A549 (cell line): ENCODE measurements around the gene SHC3. TPM values are rescaled to one million over a fixed set of nuclear protein-coding genes. Genes with fewer than 3 reads are reported as not detected.

ENCODE experiments used
- ATAC-seq, 2 experiments: fragments of 200-7000 bp in 1 of 2; fragments of >200 bp in 1 of 2; cut with Nextera tagmentation in 1 of 2; cut with Tn5 transposase in 1 of 2; 3 replicates each; pipeline versions ENCODE4 v1.8.0 to v1.9.1; 2018 to 2020; ENCODE audit warnings: mild to moderate bottlenecking in 1 of 2, moderate library complexity in 1 of 2
- CTCF ChIA-PET: fragments of 300-600 bp; sonication (Branson Sonifier 250); formaldehyde crosslinking; extraction: SDS; loops from one replicate; lab custom pipeline; 2021; ENCODE audit warnings: antibody characterized with exemption, inconsistent platforms; lab: Yijun Ruan, JAX
- POLR2A ChIA-PET: fragments of 350-600 bp; formaldehyde crosslinking; extraction: SDS; loops from one replicate; lab custom pipeline; 2021; ENCODE audit warnings: antibody characterized with exemption, inconsistent platforms; lab: Yijun Ruan, JAX
- DNase-seq, 2 experiments: peaks; one replicate each; pipeline versions ENCODE4 v3.0.0 to v3.0.0-alpha.2; 2011 to 2016; ENCODE audit warnings: low read depth in 1 of 2, low spot score in 1 of 2
- FAIRE-seq: peaks from 2 replicates; lab custom pipeline; 2011; peaks lifted over from hg19 to GRCh38; lab: Jason Lieb, UNC
- H3K27ac ChIP-seq, 2 experiments: fragments of >200 bp; sonication (Bioruptor Twin); formaldehyde crosslinking; 3 replicates each; pipeline ENCODE4 v1.5.1; 2016 to 2017
- H3K4me1 ChIP-seq: fragments of >200 bp; sonication (Bioruptor Twin); formaldehyde crosslinking; 3 replicates; pipeline ENCODE4 v1.6.1; 2016
- H3K4me2 ChIP-seq: fragments of >200 bp; sonication (Bioruptor Twin); formaldehyde crosslinking; 3 replicates; pipeline ENCODE4 v1.6.1; 2016
- H3K4me3 ChIP-seq: fragments of >200 bp; sonication (Bioruptor Twin); formaldehyde crosslinking; 3 replicates; pipeline ENCODE4 v1.5.1; 2016
- H3K9me3 ChIP-seq: fragments of >200 bp; sonication (Bioruptor Twin); formaldehyde crosslinking; 3 replicates; pipeline ENCODE4 v1.6.1; 2016
- ATOH8 ChIP-seq: fragments of 250-450 bp; sonication (Bioruptor Pico); IDR thresholded peaks from 2 replicates; pipeline ENCODE4 v1.5.0; 2020; ENCODE audit warnings: low read depth, mild to moderate bottlenecking, moderate library complexity
- CBX2 ChIP-seq: fragments of 200-600 bp; sonication (generic); IDR thresholded peaks from 2 replicates; pipeline ENCODE4 v1.6.1; 2016; ENCODE audit warnings: low read depth, mild to moderate bottlenecking, borderline replicate concordance
- CEBPB ChIP-seq, 2 experiments: fragments of >200 bp in 1 of 2; sonication (Bioruptor Twin) in 1 of 2; formaldehyde crosslinking in 1 of 2; IDR thresholded peaks; 2 replicates each; pipeline ENCODE4 v1.6.1; 2012 to 2016
- CHD2 ChIP-seq: fragments of 150-350 bp; IDR thresholded peaks from 2 replicates; pipeline ENCODE4 v1.6.1; 2014; ENCODE audit warnings: low read length; ENCODE audit not compliant: partially characterized antibody
- EHF ChIP-seq: fragments of 250-450 bp; sonication (Bioruptor Pico); IDR thresholded peaks from 2 replicates; pipeline ENCODE4 v1.5.0; 2020; ENCODE audit warnings: mild to moderate bottlenecking
- EHMT2 ChIP-seq: fragments of 200-600 bp; sonication (generic); IDR thresholded peaks from 2 replicates; pipeline ENCODE4 v1.6.1; 2016; ENCODE audit warnings: antibody characterized with exemption, low read depth, mild to moderate bottlenecking, moderate library complexity
- ELK1 ChIP-seq: fragments of 150-350 bp; IDR thresholded peaks from 2 replicates; pipeline ENCODE4 v1.6.1; 2014; ENCODE audit warnings: low read depth, mild to moderate bottlenecking, low read length
- FOSB ChIP-seq: fragments of 250-450 bp; sonication (Bioruptor Pico); IDR thresholded peaks from 2 replicates; pipeline ENCODE4 v1.5.0; 2020; ENCODE audit warnings: mild to moderate bottlenecking, moderate library complexity
- FOSL2 ChIP-seq, 2 experiments: fragments of 450-650 bp in 1 of 2; fragments of >200 bp in 1 of 2; sonication (Bioruptor Twin) in 1 of 2; formaldehyde crosslinking; IDR thresholded peaks; 2 replicates each; pipeline versions ENCODE4 v1.5.0 to v1.6.1; 2016 to 2020; ENCODE audit warnings: mild to moderate bottlenecking in 1 of 2, moderate library complexity in 1 of 2
- JUNB ChIP-seq: fragments of >200 bp; sonication (Bioruptor Twin); formaldehyde crosslinking; IDR thresholded peaks from 2 replicates; pipeline ENCODE4 v1.6.1; 2016
- KDM5A ChIP-seq: fragments of 200-600 bp; sonication (generic); IDR thresholded peaks from 2 replicates; pipeline ENCODE4 v1.6.1; 2016; ENCODE audit warnings: antibody characterized with exemption, mild to moderate bottlenecking
- MAX ChIP-seq: IDR thresholded peaks from 2 replicates; pipeline ENCODE4 v1.6.1; 2012
- MYC ChIP-seq: IDR thresholded peaks from 2 replicates; pipeline ENCODE4 v1.6.1; 2012; ENCODE audit warnings: mild to moderate bottlenecking, inconsistent platforms, low read length, improper control_type of control experiment, borderline replicate concordance
- NPAS2 ChIP-seq: fragments of 250-450 bp; sonication (Bioruptor Pico); IDR thresholded peaks from 2 replicates; pipeline ENCODE4 v1.8.0; 2022; ENCODE audit warnings: mild to moderate bottlenecking, moderate library complexity, borderline replicate concordance
- PBX3 ChIP-seq: IDR thresholded peaks from 2 replicates; pipeline ENCODE4 v1.6.1; 2012
- REST ChIP-seq: fragments of 200-600 bp; sonication (generic); IDR thresholded peaks from 2 replicates; pipeline ENCODE4 v1.6.1; 2016; ENCODE audit warnings: antibody characterized with exemption, mild to moderate bottlenecking, moderate library complexity
- RFX5 ChIP-seq: fragments of 450-650 bp; IDR thresholded peaks from 2 replicates; pipeline ENCODE4 v1.7.1; 2014; ENCODE audit warnings: antibody characterized with exemption, mild to moderate bottlenecking, moderate library complexity
- RNF2 ChIP-seq: fragments of 200-600 bp; sonication (generic); IDR thresholded peaks from 2 replicates; pipeline ENCODE4 v1.6.1; 2016; ENCODE audit warnings: low read depth, mild to moderate bottlenecking, antibody characterized with exemption, moderate library complexity, borderline replicate concordance
- SMC3 ChIP-seq: fragments of >200 bp; sonication (Bioruptor Twin); formaldehyde crosslinking; IDR thresholded peaks from 3 replicates; pipeline ENCODE4 v1.6.1; 2018; ENCODE audit warnings: inconsistent platforms
- WGBS: methylation state at CpG from one replicate; pipeline ENCODE4 v1.1.6; 2017; ENCODE audit errors: missing lambda C conversion rate; 5-methylcytosine and 5-hydroxymethylcytosine counted together
- polyA plus RNA-seq, 4 experiments: library from polyadenylated mRNA; depleted of rRNA in 3 of 4; stranded (reverse); fragments of >200 nt; fragmentation: RNase III in 1 of 4; extraction: RNeasy Plus Mini Kit Qiagen cat#74134 plus additional on column Dnase treatment in 1 of 4; gene quantifications; 2 replicates in 3 of 4; 3 replicates in 1 of 4; pipeline ENCODE4 v1.2.3, GENCODE V29; 2011 to 2017

SHC3 gene
- polyA plus RNA-seq, 2 of the 4 experiments (the other 2 are of a cell fraction), result 0.09 to 0.88 TPM

GRCh38 chr9:89006996-89007967 lies 171.3 kb downstream of the SHC3 start:
- H3K4me1 ChIP-seq, result no peaks in the 10 kb centered on the region
- ATAC-seq, result peak in 1 of 2 experiments; percentile 23; a peak in 2 of 6 replicates
- FAIRE-seq, result no peak
- H3K4me2 ChIP-seq, result no peak overlapping the region
- TF ChIP-seq MAX (no peak), EHMT2 (no peak), RFX5 (no peak), ELK1 (no peak), MYC (no peak), REST (no peak), KDM5A (no peak), JUNB (no peak)
- DNase-seq, result no peak
- WGBS, result 75% methylated on average over 9 of the region's 9 CpGs
- H3K4me3 ChIP-seq, result no peak overlapping the region
- no peak overlapping the region for H3K27ac ChIP-seq
- H3K9me3 ChIP-seq, result no peaks in the 10 kb centered on the region
- CTCF ChIA-PET, result interaction anchor here (0.6 to 1.3 kb wide), 4 partner anchors 31 to 600 kb away, joined by 3 read pairs; partner anchors contain the start of gene NXNL2
- POLR2A ChIA-PET, result no interaction called here

GRCh38 chr9:89006267-89006666 lies 172.4 kb downstream of the SHC3 start:
- POLR2A ChIA-PET, result no interaction called here
- Histone ChIP-seq H3K4me2 (no peak overlapping the region), H3K4me3 (no peak overlapping the region), H3K27ac (no peak overlapping the region), H3K4me1 (no peaks in the 10 kb centered on the region), H3K9me3 (no peaks in the 10 kb centered on the region)
- ATAC-seq (no peak), FAIRE-seq (no peak), DNase-seq (no peak)
- WGBS, result 31% methylated on average over 2 of the region's 2 CpGs
- TF ChIP-seq FOSB (CRISPR knock-in tag) (no peak), SMC3 (no peak), CBX2 (no peak), RNF2 (no peak)
- TF ChIP-seq, all 56 proteins: peak for 0
- CTCF ChIA-PET, result interaction anchor here (0.6 to 1.2 kb wide), 4 partner anchors 413 to 599 kb away, joined by 3 read pairs; partner anchors contain the start of gene NXNL2

GRCh38 chr9:89005323-89005722 lies 173.3 kb downstream of the SHC3 start:
- no peak overlapping the region for H3K4me3 ChIP-seq
- no peak overlapping the region for H3K27ac ChIP-seq
- WGBS, result 88% methylated on average over 9 of the region's 9 CpGs
- FAIRE-seq (no peak), ATAC-seq (no peak)
- H3K4me1 ChIP-seq, result peaks cover 6% of the 10 kb centered on the region
- ChIA-PET CTCF (interaction anchor here (1.7 kb wide), 1 partner anchor 13 kb away, joined by 4 read pairs; no protein-coding TSS in a partner anchor), POLR2A (no interaction called here)
- no peak for TF ChIP-seq EHF (CRISPR knock-in tag)
- no peak for TF ChIP-seq MYC
- TF ChIP-seq CEBPB (IDR thresholded peaks at IDR 0.05), result no peak
- no peak for TF ChIP-seq KDM5A
- TF ChIP-seq EHMT2, result no peak
- no peak for TF ChIP-seq PBX3
- TF ChIP-seq ATOH8 (CRISPR knock-in tag), result no peak
- TF ChIP-seq RNF2, result no peak
- TF ChIP-seq NPAS2 (CRISPR knock-in tag), result no peak
- no peak for TF ChIP-seq CHD2
- TF ChIP-seq FOSL2 (IDR thresholded peaks at IDR 0.05), result no peak
- no peak for TF ChIP-seq FOSL2 (CRISPR knock-in tag; IDR thresholded peaks at IDR 0.05)
- TF ChIP-seq, all 56 proteins: peak for 0
- DNase-seq, result no peak
- Histone ChIP-seq H3K4me2 (no peak overlapping the region), H3K9me3 (no peaks in the 10 kb centered on the region)
